ENCODE measurements around the gene SLC7A7. TPM values are rescaled to one million over a fixed set of nuclear protein-coding genes. Genes with fewer than 3 reads are reported as not detected.
"Not testable (repeated sequence)": the region's sequence is repeated elsewhere in the genome, so short reads cannot be mapped to it uniquely, and the experiment has no call there.

SLC7A7 gene
- total RNA-seq, 2 experiments from 2014 or later: 0.23 TPM; not detected in 1

DNA sequence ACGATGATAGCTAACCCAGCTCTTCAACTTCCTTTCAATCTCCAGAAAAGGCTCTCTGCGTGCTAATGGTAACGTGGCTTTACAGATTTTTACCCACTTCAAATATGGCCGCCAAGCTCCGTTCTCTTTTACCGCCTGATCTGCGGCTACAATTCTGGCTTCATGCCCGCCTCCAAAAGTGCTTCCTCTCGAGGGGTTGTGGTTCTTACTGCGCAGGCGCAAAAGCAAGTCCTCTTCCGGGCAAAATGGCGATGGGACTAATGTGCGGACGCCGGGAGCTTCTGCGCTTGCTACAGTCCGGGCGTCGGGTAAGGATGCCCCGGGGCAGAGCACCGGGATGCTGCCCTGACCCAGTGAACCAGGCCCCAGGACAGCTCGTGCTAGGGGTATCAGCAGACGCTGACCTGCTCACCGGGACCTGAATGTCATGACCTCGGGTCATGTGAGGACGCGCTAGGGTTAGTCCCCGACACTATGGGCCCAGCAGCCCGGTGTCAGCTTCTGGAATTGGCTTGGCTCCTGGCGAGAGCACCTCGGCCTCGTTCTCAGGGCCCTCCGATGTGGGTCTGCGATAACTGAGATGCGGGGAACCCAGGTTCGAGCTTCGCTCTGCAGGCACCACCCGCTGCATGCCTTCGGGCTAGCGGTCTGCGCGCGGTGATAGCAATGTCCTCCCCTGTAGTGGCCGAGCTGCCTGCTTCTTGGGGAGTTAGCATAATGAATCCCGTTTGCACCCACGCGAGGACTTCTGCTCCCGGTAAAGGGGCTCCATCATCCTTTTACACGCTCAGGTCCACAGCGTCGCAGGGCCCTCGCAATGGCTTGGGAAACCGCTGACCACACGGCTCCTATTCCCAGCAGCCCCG lies 48.5 kb downstream of the SLC7A7 start, which contains the start of gene OXA1L:
Gene OXA1L, plus strand, starts transcription at position 232 of the 866 bp plus-strand sequence. Its CDS starts 14 bp downstream, at position 246.
- ChIA-PET CTCF (interaction anchor here (0.8 to 3.0 kb wide), 15 partner anchors 17 to 613 kb away, joined by 3 to 28 read pairs (median 4); partner anchors contain the start of gene DAD1), POLR2A (interaction anchor here (0.7 to 2.2 kb wide), 26 partner anchors 8 to 554 kb away, joined by 3 to 13 read pairs (median 3); partner anchors contain the start of genes ABHD4, DAD1, LRP10 and PABPN1)
- peak; percentile 94 for ATAC-seq
- H3K4me3 Mint-ChIP-seq: peak within 1 kb of the TSS; percentile 93
- H3K27ac Mint-ChIP-seq: peak within 1 kb of the TSS; percentile 97
- H3K36me3 Mint-ChIP-seq (ENCODE audit: low read depth): peaks cover 57% of the 10 kb centered on the region
- peaks cover 6% of the 10 kb centered on the region for H3K9me3 Mint-ChIP-seq (ENCODE audit: insufficient read depth)
- no peaks in the 10 kb centered on the region for H3K27me3 Mint-ChIP-seq (ENCODE audit: low read depth)
- peaks cover 33% of the 10 kb centered on the region for H3K4me1 Mint-ChIP-seq (ENCODE audit: low read depth)
- peak; percentile 98 for DNase-seq

DNA sequence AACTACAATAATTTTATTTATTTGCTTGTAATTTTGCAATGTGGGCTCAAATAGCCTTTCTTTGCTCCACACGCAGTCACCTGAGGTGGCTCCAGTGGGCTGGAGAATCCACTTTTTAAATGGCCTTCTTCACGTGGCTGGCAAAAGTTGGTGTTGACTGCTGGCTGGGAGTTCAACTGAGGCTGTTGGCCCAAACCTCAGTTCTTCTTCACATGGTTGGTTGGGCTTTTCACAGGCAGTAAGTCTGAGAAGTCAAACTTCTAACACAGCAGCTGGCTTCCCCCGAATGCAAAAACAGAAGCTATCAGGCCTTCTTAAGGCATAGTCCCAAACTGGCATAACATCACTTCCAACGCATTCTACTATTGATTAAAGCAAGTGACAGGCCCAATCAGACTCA lies 50.9 kb downstream of the SLC7A7 start:
- ChIA-PET CTCF (interaction anchor here (0.6 to 2.9 kb wide), 2 partner anchors 22 to 89 kb away, joined by 3 to 16 read pairs; no protein-coding TSS in a partner anchor), POLR2A (interaction anchor here (0.7 kb wide), 1 partner anchor 30 kb away, joined by 3 read pairs; no protein-coding TSS in a partner anchor)
- H3K4me1 Mint-ChIP-seq (ENCODE audit: low read depth): peaks cover 33% of the 10 kb centered on the region
- H3K4me3 Mint-ChIP-seq: no peak overlapping the region
- peaks cover 13% of the 10 kb centered on the region for H3K9me3 Mint-ChIP-seq (ENCODE audit: insufficient read depth)
- H3K27ac Mint-ChIP-seq: no peak overlapping the region
- no peak for ATAC-seq
- DNase-seq: no peak
- H3K36me3 Mint-ChIP-seq (ENCODE audit: low read depth): peaks cover 48% of the 10 kb centered on the region
- H3K27me3 Mint-ChIP-seq (ENCODE audit: low read depth): no peaks in the 10 kb centered on the region

DNA sequence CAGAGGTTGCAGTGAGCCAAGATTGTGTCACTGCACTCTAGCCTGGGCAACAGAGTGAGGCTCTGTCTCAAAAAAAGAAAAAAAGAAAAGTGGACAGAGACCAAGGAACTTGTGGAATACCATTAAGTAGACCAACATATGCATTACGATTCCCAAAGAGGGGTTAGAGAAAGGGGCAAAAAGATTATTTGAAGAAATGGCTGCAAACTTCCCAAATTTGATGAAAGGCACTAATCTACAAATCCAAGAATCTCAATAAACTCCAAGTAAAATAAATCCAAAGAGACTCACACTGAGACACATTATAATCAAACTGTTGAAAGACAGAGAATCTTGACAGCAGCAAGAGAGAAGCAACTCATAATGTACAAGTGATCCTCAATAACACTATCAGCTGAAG lies 53.5 kb downstream of the SLC7A7 start:
- peaks cover 33% of the 10 kb centered on the region for H3K36me3 Mint-ChIP-seq (ENCODE audit: low read depth)
- no peak overlapping the region for H3K27ac Mint-ChIP-seq
- peaks cover 13% of the 10 kb centered on the region for H3K9me3 Mint-ChIP-seq (ENCODE audit: insufficient read depth)
- peaks cover 14% of the 10 kb centered on the region for H3K4me1 Mint-ChIP-seq (ENCODE audit: low read depth)
- DNase-seq: no peak
- POLR2A ChIA-PET: interaction anchor here (0.7 kb wide), 1 partner anchor 525 kb away, joined by 5 read pairs; no protein-coding TSS in a partner anchor
- H3K4me3 Mint-ChIP-seq: no peak overlapping the region
- CTCF ChIA-PET: interaction anchor here (1.3 to 1.8 kb wide), 4 partner anchors 93 to 192 kb away, joined by 3 to 4 read pairs (median 3); no protein-coding TSS in a partner anchor
- no peaks in the 10 kb centered on the region for H3K27me3 Mint-ChIP-seq (ENCODE audit: low read depth)
- ATAC-seq: no peak

DNA sequence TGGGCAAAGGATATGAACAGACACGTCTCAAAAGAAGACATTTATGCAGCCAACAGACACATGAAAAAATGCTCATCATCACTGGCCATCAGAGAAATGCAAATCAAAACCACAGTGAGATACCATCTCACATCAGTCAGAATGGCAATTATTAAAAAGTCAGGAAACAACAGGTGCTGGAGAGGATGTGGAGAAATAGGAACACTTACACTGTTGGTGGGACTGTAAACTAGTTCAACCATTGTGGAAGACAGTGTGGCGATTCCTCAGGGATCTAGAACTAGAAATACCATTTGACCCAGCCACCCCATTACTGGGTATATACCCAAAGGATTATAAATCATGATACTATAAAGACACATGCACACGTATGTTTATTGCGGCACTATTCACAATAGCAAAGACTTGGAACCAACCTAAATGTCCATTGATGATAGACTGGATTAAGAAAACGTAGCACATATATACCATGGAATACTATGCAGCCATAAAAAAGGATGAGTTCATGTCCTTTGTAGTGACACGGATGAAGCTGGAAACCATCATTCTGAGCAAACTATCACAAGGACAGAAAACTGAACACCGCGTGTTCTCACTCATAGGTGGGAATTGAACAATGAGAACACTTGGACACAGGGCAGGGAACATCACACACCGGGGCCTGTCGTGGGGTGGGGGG lies 57.1 kb downstream of the SLC7A7 start:
- DNase-seq; CTCF ChIA-PET; ATAC-seq; H3K4me1 Mint-ChIP-seq (ENCODE audit: low read depth); H3K27ac Mint-ChIP-seq; POLR2A ChIA-PET; H3K4me3 Mint-ChIP-seq; H3K27me3 Mint-ChIP-seq (ENCODE audit: low read depth): not testable (repeated sequence)
- Mint-ChIP-seq H3K9me3 (ENCODE audit: insufficient read depth) (peaks cover 13% of the 10 kb centered on the region), H3K36me3 (ENCODE audit: low read depth) (peaks cover 23% of the 10 kb centered on the region)

DNA sequence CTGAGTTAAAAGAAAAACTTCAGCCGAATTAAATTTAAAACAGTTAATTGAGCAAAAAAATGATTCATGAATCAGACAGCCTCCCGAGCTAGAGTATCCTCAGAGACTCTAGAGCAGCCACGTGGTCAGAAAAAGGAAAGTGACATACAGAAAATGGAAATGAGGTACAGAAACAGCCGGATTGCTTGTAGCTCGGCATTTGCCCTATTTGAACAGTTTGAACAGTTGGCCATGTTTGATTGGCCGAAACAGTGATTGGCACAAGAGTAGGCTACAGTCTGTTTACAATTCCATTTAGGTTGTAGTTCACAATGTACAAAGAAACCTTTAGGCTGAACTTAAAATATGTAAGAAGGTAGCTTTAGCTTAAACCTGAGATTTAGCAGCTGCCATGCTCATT lies 61.6 kb downstream of the SLC7A7 start:
- peaks cover 3% of the 10 kb centered on the region for H3K36me3 Mint-ChIP-seq (ENCODE audit: low read depth)
- H3K4me3 Mint-ChIP-seq: no peak overlapping the region
- H3K27ac Mint-ChIP-seq: no peak overlapping the region
- H3K9me3 Mint-ChIP-seq (ENCODE audit: insufficient read depth): no peaks in the 10 kb centered on the region
- DNase-seq: no peak
- ATAC-seq: no peak
- POLR2A ChIA-PET: interaction anchor here (1.9 kb wide), 1 partner anchor 12 kb away, joined by 4 read pairs; no protein-coding TSS in a partner anchor
- H3K27me3 Mint-ChIP-seq (ENCODE audit: low read depth): peaks cover 6% of the 10 kb centered on the region
- CTCF ChIA-PET: interaction anchor here (0.5 to 1.2 kb wide), 2 partner anchors 55 to 164 kb away, joined by 3 read pairs; no protein-coding TSS in a partner anchor
- peaks cover 4% of the 10 kb centered on the region for H3K4me1 Mint-ChIP-seq (ENCODE audit: low read depth)

DNA sequence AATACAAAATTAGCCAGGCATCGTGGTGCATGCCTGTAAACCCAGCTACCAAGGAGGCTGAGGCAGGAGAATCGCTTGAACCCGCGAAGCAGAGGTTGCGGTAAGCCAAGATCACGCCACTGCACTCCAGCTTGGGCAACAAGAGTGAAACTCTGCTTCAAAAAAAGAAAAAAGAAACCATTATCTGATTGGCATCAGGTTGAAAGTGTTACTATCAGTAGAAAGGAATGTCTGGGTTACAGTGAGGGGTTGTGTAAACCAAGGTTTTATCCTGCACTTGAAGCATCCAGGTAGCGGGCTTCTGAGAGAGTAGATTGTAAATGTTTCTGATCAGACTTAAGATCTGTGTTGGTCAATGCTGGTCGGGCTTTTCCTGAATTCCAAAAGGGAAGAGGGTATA lies 62.8 kb downstream of the SLC7A7 start:
- Mint-ChIP-seq H3K4me3 (no peak overlapping the region), H3K27me3 (ENCODE audit: low read depth) (peaks cover 14% of the 10 kb centered on the region), H3K27ac (no peak overlapping the region), H3K9me3 (ENCODE audit: insufficient read depth) (no peaks in the 10 kb centered on the region), H3K36me3 (ENCODE audit: low read depth) (no peaks in the 10 kb centered on the region), H3K4me1 (ENCODE audit: low read depth) (peaks cover 10% of the 10 kb centered on the region)
- ATAC-seq (no peak), DNase-seq (no peak)
- ChIA-PET POLR2A (no interaction called here), CTCF (interaction anchor here (1.2 kb wide), 1 partner anchor 56 kb away, joined by 3 read pairs; no protein-coding TSS in a partner anchor)

DNA sequence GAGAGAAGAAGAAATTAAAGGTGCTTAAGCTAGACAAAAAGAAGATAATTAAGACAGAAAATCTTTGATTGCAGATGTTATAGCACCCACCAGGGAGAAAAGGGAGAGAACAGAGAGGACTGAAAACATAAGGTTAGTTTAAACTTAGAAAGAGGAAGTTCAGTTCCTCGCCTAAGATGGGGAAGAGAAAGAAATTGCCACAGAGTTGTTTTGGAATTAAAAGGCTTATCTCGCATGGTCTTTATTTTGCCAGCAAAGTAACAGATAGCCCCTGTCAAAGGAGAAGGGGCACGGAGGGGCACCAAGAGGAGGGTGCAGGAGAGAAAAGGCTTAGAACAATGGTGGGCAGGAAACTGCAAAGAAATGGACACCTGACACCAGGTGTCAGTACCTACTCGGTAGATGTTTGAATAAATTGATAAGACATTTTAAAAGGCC lies 66.6 kb downstream of the SLC7A7 start:
- POLR2A ChIA-PET: interaction anchor here (1.6 kb wide), 1 partner anchor 18 kb away, joined by 7 read pairs; the partner anchor contains the start of gene OXA1L

DNA sequence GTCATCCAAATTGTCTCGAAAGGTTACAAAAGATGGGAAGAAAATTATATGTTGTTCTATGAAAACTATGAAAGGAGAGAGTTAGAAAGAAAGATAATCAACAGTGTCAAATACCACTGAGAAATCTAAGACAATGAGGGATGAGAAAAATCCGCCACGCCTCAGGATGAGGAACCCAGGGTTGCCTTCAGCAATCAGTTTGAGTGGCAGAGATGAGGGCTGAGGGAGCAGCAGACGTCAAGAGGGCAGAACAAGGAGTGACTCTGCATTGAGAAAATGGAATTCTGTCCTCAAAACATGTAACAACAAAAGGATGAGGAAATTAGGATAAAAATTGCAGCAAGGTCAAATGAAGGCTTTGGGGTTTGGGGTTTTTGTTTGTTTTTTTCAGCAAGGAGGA lies 67.0 kb downstream of the SLC7A7 start:
- Mint-ChIP-seq H3K9me3 (ENCODE audit: insufficient read depth) (no peaks in the 10 kb centered on the region), H3K4me3 (no peak overlapping the region), H3K4me1 (ENCODE audit: low read depth) (peaks cover 10% of the 10 kb centered on the region), H3K36me3 (ENCODE audit: low read depth) (no peaks in the 10 kb centered on the region), H3K27me3 (ENCODE audit: low read depth) (peaks cover 14% of the 10 kb centered on the region), H3K27ac (no peak overlapping the region)
- DNase-seq (no peak), ATAC-seq (no peak)
- ChIA-PET POLR2A (no interaction called here), CTCF (no interaction called here)

More for the DNA sequence above, 66.6 kb downstream of the SLC7A7 start:
- H3K27me3 Mint-ChIP-seq (ENCODE audit: low read depth): peaks cover 14% of the 10 kb centered on the region
- no peak overlapping the region for H3K27ac Mint-ChIP-seq
- no peaks in the 10 kb centered on the region for H3K9me3 Mint-ChIP-seq (ENCODE audit: insufficient read depth)
- DNase-seq (no peak), ATAC-seq (no peak)
- no peaks in the 10 kb centered on the region for H3K36me3 Mint-ChIP-seq (ENCODE audit: low read depth)
- CTCF ChIA-PET: interaction anchor here (1.0 to 1.6 kb wide), 5 partner anchors 18 to 82 kb away, joined by 3 to 7 read pairs (median 5); partner anchors contain the start of gene OXA1L
- H3K4me1 Mint-ChIP-seq (ENCODE audit: low read depth): peaks cover 10% of the 10 kb centered on the region
- no peak overlapping the region for H3K4me3 Mint-ChIP-seq

DNA sequence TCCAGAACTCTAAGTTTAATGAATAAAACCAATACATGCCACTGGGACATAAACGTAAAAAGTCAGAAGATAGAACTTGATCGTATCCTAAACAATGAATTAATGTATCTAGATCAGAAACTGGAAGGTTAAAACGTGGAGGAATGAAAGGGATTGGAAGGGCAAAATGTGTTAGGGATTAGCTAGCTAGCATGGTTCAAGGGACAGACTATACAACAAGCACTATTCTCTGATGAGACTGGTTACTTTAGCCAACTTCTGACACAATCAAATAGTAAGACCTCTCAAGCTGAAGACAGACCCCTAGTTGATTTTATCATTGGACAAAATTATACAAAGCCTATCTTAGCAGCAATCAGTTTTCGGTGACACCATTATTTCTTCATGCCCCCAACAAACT lies 67.5 kb downstream of the SLC7A7 start:
- H3K36me3 Mint-ChIP-seq (ENCODE audit: low read depth): no peaks in the 10 kb centered on the region
- ChIA-PET POLR2A (no interaction called here), CTCF (no interaction called here)
- H3K27me3 Mint-ChIP-seq (ENCODE audit: low read depth): peaks cover 14% of the 10 kb centered on the region
- H3K4me1 Mint-ChIP-seq (ENCODE audit: low read depth): peaks cover 10% of the 10 kb centered on the region
- no peak overlapping the region for H3K4me3 Mint-ChIP-seq
- no peak for ATAC-seq
- H3K27ac Mint-ChIP-seq: no peak overlapping the region
- H3K9me3 Mint-ChIP-seq (ENCODE audit: insufficient read depth): no peaks in the 10 kb centered on the region
- DNase-seq: no peak

DNA sequence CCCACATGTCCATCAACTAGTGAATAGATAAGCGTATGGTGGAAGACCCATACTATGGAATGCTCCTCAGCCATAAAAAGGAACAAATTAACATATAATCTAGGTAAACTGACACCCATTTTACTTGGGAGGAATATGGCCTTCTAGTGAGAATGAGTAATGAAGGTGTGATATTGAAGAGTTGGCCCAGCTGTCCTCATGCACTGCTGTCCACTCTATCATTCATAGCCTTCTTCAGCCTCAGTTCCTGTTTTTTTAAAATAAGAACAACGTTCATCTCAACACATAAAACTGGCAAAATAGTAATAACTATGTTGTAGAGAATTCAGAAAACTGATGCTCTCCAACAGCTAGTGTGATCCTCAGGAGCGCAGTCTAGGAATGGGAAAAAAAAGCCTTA lies 75.2 kb downstream of the SLC7A7 start:
- Mint-ChIP-seq H3K4me1 (ENCODE audit: low read depth) (peaks cover 21% of the 10 kb centered on the region), H3K27ac (no peak overlapping the region), H3K36me3 (ENCODE audit: low read depth) (peaks cover 3% of the 10 kb centered on the region), H3K27me3 (ENCODE audit: low read depth) (peaks cover 5% of the 10 kb centered on the region), H3K9me3 (ENCODE audit: insufficient read depth) (no peaks in the 10 kb centered on the region), H3K4me3 (no peak overlapping the region)
- ChIA-PET CTCF (interaction anchor here (1.2 to 1.9 kb wide), 3 partner anchors 11 to 380 kb away, joined by 3 to 4 read pairs (median 3); no protein-coding TSS in a partner anchor), POLR2A (interaction anchor here (0.8 kb wide), 1 partner anchor 10 kb away, joined by 3 read pairs; no protein-coding TSS in a partner anchor)
- ATAC-seq (no peak), DNase-seq (no peak)

DNA sequence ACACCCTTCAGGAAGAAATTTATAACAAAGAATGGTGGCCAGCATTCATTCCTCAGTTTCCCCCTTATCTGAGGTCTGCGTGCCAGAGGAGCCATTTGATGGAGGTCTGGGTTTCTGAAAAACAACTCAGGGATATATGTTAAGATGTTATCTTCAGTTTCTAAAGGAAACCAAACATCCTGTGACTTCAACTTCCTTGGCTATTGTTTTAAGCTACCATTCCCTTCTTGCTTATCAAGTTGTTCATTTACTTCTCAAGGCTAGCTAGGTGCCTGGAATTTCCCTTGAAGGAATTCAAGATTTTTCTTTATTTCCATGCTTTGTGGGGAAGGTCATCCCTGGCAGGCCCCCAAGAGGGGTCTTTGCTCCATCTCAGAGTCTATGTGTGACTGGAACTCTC lies 75.8 kb downstream of the SLC7A7 start:
- Mint-ChIP-seq H3K9me3 (ENCODE audit: insufficient read depth) (no peaks in the 10 kb centered on the region), H3K4me1 (ENCODE audit: low read depth) (peaks cover 21% of the 10 kb centered on the region), H3K4me3 (no peak overlapping the region), H3K27me3 (ENCODE audit: low read depth) (peaks cover 5% of the 10 kb centered on the region), H3K36me3 (ENCODE audit: low read depth) (peaks cover 3% of the 10 kb centered on the region), H3K27ac (no peak overlapping the region)
- CTCF ChIA-PET: interaction anchor here (1.0 to 1.9 kb wide), 4 partner anchors 12 to 878 kb away, joined by 3 to 4 read pairs (median 3); no protein-coding TSS in a partner anchor
- ATAC-seq: no peak
- no peak for DNase-seq
- POLR2A ChIA-PET: interaction anchor here (0.8 kb wide), 1 partner anchor 11 kb away, joined by 3 read pairs; no protein-coding TSS in a partner anchor
